SK-N-MC (cell line): ENCODE data around the gene BICD1.

ENCODE experiments used
- EZH2 ChIP-seq: fragments of 200-600 bp; sonication (generic); IDR thresholded peaks from one replicate; pipeline ENCODE4 v1.6.1; 2017; ENCODE audit warnings: antibody characterized with exemption
- POLR2AphosphoS5 ChIP-seq: IDR thresholded peaks from 2 replicates; pipeline ENCODE4 v1.6.1; 2012; ENCODE audit warnings: mild to moderate bottlenecking, low read depth, low read length, borderline replicate concordance

- TF ChIP-seq POLR2AphosphoS5 = no peak
- no peak for TF ChIP-seq EZH2
Observed at GRCh38 chr12:32145096-32145495, 38.4 kb downstream of the BICD1 start.
